K562 (cell line): ENCODE data around the gene AACS. TPM values are rescaled to one million over a fixed set of nuclear protein-coding genes. Genes with fewer than 3 reads are reported as not detected.

ENCODE experiments used
- ATAC-seq: fragments of 200-7000 bp; cut with Tn5 transposase; 3 replicates; pipeline ENCODE4 v1.9.1; 2020; ENCODE audit warnings: moderate library complexity
- BruUV-seq: library from RNA; stranded (reverse); fragments of 400-500 nt; replicated peaks from 2 replicates; lab custom pipeline; 2021; lab: Mats Ljungman, UMichigan
- CTCF ChIA-PET: fragments of 300-600 bp; formaldehyde crosslinking; extraction: SDS; loops from one replicate; lab custom pipeline; 2021; ENCODE audit warnings: low intra/inter-chr PET ratio; lab: Yijun Ruan, JAX
- POLR2A ChIA-PET: fragments of 300-600, 350-650 bp; sonication (Branson Sonifier 250); formaldehyde crosslinking; extraction: SDS; loops from one replicate; lab custom pipeline; 2021; ENCODE audit warnings: antibody characterized with exemption, inconsistent platforms; lab: Yijun Ruan, JAX
- DNase-seq, 4 experiments: peaks; one replicate each; pipeline versions ENCODE4 v3.0.0 to v3.0.0-alpha.2; 2011 to 2018; ENCODE audit warnings: low spot score in 3 of 4, mixed read lengths in 3 of 4; ENCODE audit errors: extremely low read depth in 1 of 4
- FAIRE-seq: peaks from 2 replicates; lab custom pipeline; 2011; peaks lifted over from hg19 to GRCh38; lab: Jason Lieb, UNC
- H2AFZ ChIP-seq: 2 replicates; pipeline ENCODE4 v1.6.0; 2011; ENCODE audit warnings: low read depth, low read length, control low read depth, inconsistent platforms
- H3K27ac ChIP-seq: fragments of 200-600 bp; 3 replicates; pipeline ENCODE4 v1.8.0; 2011; ENCODE audit warnings: low read depth, mild to moderate bottlenecking, control low read depth, inconsistent platforms, low read length, moderate library complexity, mixed read lengths; ENCODE audit errors: extremely low read depth
- H3K27me3 ChIP-seq, 2 experiments: fragments of 300-600 bp in 1 of 2; 2 replicates in 1 of 2; 3 replicates in 1 of 2; pipeline versions ENCODE4 v1.6.0 to v1.8.0; 2011; ENCODE audit warnings: inconsistent platforms in 2 of 2, low read length in 2 of 2, mild to moderate bottlenecking in 1 of 2, mixed read lengths in 1 of 2, moderate library complexity in 1 of 2; ENCODE audit not compliant: control insufficient read depth in 2 of 2, insufficient read depth in 2 of 2
- H3K36me3 ChIP-seq: fragments of 300-600 bp; 3 replicates; pipeline ENCODE4 v1.8.0; 2011; ENCODE audit warnings: mild to moderate bottlenecking, low read length, inconsistent platforms; ENCODE audit not compliant: control insufficient read depth, insufficient read depth
- H3K4me1 ChIP-seq, 2 experiments: fragments of 200-600 bp in 1 of 2; replicated peaks in 1 of 2; 2 replicates in 1 of 2; 3 replicates in 1 of 2; pipeline versions ENCODE4 v1.5.1 to v1.8.0; 2011; ENCODE audit warnings: inconsistent platforms in 2 of 2, low read length in 2 of 2, mild to moderate bottlenecking in 1 of 2, mixed read lengths in 1 of 2, moderate library complexity in 1 of 2; ENCODE audit not compliant: control insufficient read depth in 2 of 2, insufficient read depth in 2 of 2
- H3K4me2 ChIP-seq: 2 replicates; pipeline ENCODE4 v1.6.1; 2011; ENCODE audit warnings: low read length, control low read depth, inconsistent platforms, mixed read lengths; ENCODE audit not compliant: insufficient read depth
- H3K4me3 ChIP-seq: fragments of 200-600 bp; sonication (generic), shearing (Covaris generic); 2 replicates; pipeline ENCODE4 v1.5.1; 2016; ENCODE audit warnings: control low read depth, inconsistent platforms
- H3K79me2 ChIP-seq: fragments of 200-600 bp; 3 replicates; pipeline ENCODE4 v1.8.0; 2011; ENCODE audit warnings: low read length, inconsistent platforms; ENCODE audit not compliant: control insufficient read depth, insufficient read depth
- H3K9ac ChIP-seq, 2 experiments: 2 replicates each; pipeline versions ENCODE4 v1.6.0 to v1.6.1; 2011; ENCODE audit warnings: low read depth in 2 of 2, low read length in 2 of 2, control low read depth in 1 of 2, inconsistent platforms in 1 of 2, mild to moderate bottlenecking in 1 of 2, mixed read lengths in 1 of 2; ENCODE audit not compliant: insufficient read depth in 1 of 2
- H3K9me1 ChIP-seq: one replicate; pipeline ENCODE4 v1.6.0; 2011; ENCODE audit warnings: inconsistent platforms, mild to moderate bottlenecking, low read length, moderate library complexity; ENCODE audit not compliant: control insufficient read depth, insufficient read depth
- H3K9me3 ChIP-seq: replicated peaks from 2 replicates; pipeline ENCODE4 v1.5.1; 2011; ENCODE audit warnings: low read depth, low read length, inconsistent platforms; ENCODE audit not compliant: control insufficient read depth, insufficient read depth
- H4K20me1 ChIP-seq: replicated peaks from 2 replicates; pipeline ENCODE4 v1.6.1; 2011; ENCODE audit warnings: low read length, inconsistent platforms, mixed read lengths; ENCODE audit not compliant: control insufficient read depth, insufficient read depth
- DMBX1 ChIP-seq: fragments of 250-450 bp; sonication (Bioruptor Pico); IDR thresholded peaks from 2 replicates; pipeline ENCODE4 v1.8.0; 2022; ENCODE audit warnings: inconsistent platforms, mild to moderate bottlenecking, moderate library complexity, borderline replicate concordance
- FOXA3 ChIP-seq, 2 experiments: fragments of 450-650 bp in 1 of 2; sonication (generic) in 1 of 2; formaldehyde crosslinking; IDR thresholded peaks in 1 of 2; conservative IDR thresholded peaks in 1 of 2; 2 replicates each; pipeline versions ENCODE4 v1.4.0 to v1.8.0; 2020 to 2022; ENCODE audit warnings: mild to moderate bottlenecking in 2 of 2, missing genetic modification reagents in 1 of 2
- MAZ ChIP-seq, 2 experiments: fragments of 450-650 bp in 1 of 2; sonication (generic) in 1 of 2; formaldehyde crosslinking; IDR thresholded peaks in 1 of 2; conservative IDR thresholded peaks in 1 of 2; 2 replicates each; pipeline versions ENCODE4 v1.4.0 to v1.5.0; 2020; ENCODE audit warnings: mild to moderate bottlenecking in 1 of 2, missing genetic modification reagents in 1 of 2
- WGBS: fragments of 100-300 bp; shearing (Covaris generic); methylation state at CpG from one replicate; pipeline ENCODE4 v1.1.6; 2016; ENCODE audit warnings: low coverage, mixed read lengths; ENCODE audit not compliant: insufficient coverage; ENCODE audit errors: missing lambda C conversion rate; 5-methylcytosine and 5-hydroxymethylcytosine counted together
- in situ Hi-C: fragments of 300-500 bp; cut with MboI; formaldehyde crosslinking; loops from 4 replicates; pipeline ENCODE4 v1.15.0; 2018; ENCODE audit warnings: inconsistent platforms, mixed read lengths
- intact Hi-C: fragments of 100-400 bp; cut with micrococcal nuclease; formaldehyde crosslinking; loops from 2 replicates; pipeline ENCODE4 v1.14.2; 2022
- polyA plus RNA-seq, 8 experiments: library from polyadenylated mRNA; depleted of rRNA in 4 of 8; stranded (reverse) in 5 of 8; unstranded in 3 of 8; fragments of >200 nt; fragmentation: Nextera tagmentation in 2 of 8; fragmentation: Illumina TruSeq in 1 of 8; extraction: Ambion mirVana in 2 of 8; extraction: Trizol in 1 of 8; gene quantifications; 2 replicates each; pipeline versions ENCODE4 v1.2.1 to v1.2.3, GENCODE V29; 2011 to 2014; ENCODE audit warnings: inconsistent platforms in 1 of 8, missing spikeins in 1 of 8
- total RNA-seq, 7 experiments: library from RNA; depleted of rRNA in 6 of 7; stranded (reverse); fragments of >200 nt in 6 of 7; fragmentation: Illumina TruSeq in 2 of 7; extraction: Trizol in 2 of 7; gene quantifications; 2 replicates each; pipeline versions ENCODE4 v1.2.1 to v1.2.3, GENCODE V29; 2011 to 2021; ENCODE audit warnings: low replicate concordance in 1 of 7
- TF ChIP-seq, protein P1 (sequence below): sonication (generic); formaldehyde crosslinking; IDR thresholded peaks from 2 replicates; pipeline ENCODE4 v1.8.1; 2022; ENCODE audit warnings: missing genetic modification reagents
- TF ChIP-seq, protein P2 (sequence below): fragments of 450-650 bp; IDR thresholded peaks from 2 replicates; pipeline ENCODE4 v1.6.1; 2016; ENCODE audit warnings: low read depth, mild to moderate bottlenecking, moderate library complexity
- TF ChIP-seq, protein P3 (sequence below): fragments of 200-800 bp; sonication (Bioruptor generic); IDR thresholded peaks from 2 replicates; pipeline ENCODE4 v1.6.1; 2016; ENCODE audit warnings: missing genetic modification characterization, missing compliant biosample characterization

The AACS gene
- total and polyA plus RNA-seq, 9 of the 15 experiments (the other 6 are each of a cell fraction or from before 2014, with no cell fraction given): 2.4 to 13.0 (median 6.0) TPM

DNA sequence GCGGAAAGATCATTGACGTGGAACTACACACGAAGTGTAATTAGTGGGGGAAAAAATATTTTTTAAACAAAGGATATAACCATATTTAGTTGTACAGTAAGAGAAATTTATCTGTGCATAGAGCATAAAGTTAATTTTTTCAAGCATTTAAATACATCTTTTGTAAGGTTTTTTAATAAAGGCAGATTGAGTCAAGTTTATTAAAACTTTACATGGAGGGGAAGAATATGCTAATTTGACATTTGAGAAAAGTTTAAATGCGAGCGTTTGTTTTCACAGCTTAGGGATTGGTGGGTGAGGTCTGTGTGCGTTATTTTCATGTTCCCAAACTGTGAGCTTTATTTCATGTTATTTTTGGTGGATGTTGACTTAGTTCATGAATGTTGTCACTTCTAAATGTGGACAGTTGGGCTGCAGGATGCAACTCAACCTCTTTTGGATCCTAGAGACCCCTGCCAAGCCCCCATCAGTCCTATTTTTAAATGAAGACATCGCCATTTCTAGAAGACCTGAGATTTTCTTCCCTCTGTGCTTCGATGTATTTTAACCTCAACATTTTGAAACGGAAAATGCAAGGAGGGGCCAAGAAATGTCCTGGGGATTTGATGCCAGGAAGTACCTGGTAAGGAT is 39.5 kb upstream of the AACS start:
- TSS peak; percentile 15 for BruUV-seq
- Histone ChIP-seq H3K4me1 (no peaks in the 10 kb centered on the region), H3K4me2 (no peak overlapping the region), H4K20me1 (no peaks in the 10 kb centered on the region), H3K79me2 (no peaks in the 10 kb centered on the region), H3K9ac (no peak overlapping the region), H3K36me3 (peaks cover 57% of the 10 kb centered on the region; the same call in 1 of the 3 replicates), H3K4me3 (no peak overlapping the region), H3K9me1 (no peaks in the 10 kb centered on the region), H2AFZ (no peak overlapping the region), H3K9me3 (no peaks in the 10 kb centered on the region), H3K27me3 (no peaks in the 10 kb centered on the region), H3K27ac (no peak overlapping the region)
- FAIRE-seq (peak; percentile 88), DNase-seq (no peak), ATAC-seq (no peak)
- ChIA-PET CTCF (no interaction called here), POLR2A (interaction anchor here (1.4 kb wide), 1 partner anchor 14 kb away, joined by 5 read pairs; no protein-coding TSS in a partner anchor)
- in situ Hi-C loops (no loop called here), intact Hi-C loops (no loop called here)
- no peak for TF ChIP-seq DMBX1 (CRISPR knock-in tag)
- 88% methylated on average over 9 of the region's 9 CpGs for whole genome bisulfite sequencing

DNA sequence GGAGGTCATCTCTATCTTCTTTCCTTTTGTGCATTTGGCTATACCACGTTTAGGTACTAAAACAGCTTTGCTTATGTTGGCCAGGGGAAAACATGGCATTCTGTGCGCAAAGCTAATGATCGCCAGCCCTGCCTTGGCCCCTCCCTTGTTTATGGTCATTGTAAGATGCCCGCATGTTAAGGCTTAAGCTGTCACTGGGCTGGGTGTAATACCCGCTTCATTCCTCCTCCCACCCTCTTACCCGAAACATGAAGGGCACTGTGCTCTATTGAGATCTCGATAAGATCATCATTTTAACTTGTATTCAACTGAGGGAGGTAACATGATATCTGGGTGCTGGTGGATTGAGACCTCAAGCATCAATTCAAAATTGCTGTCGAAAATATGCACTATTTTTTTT is 37.1 kb upstream of the AACS start:
- no peaks in the 10 kb centered on the region for H3K4me1 ChIP-seq
- POLR2A ChIA-PET: no interaction called here
- no TSS peak for BruUV-seq
- H3K4me2 ChIP-seq: no peak overlapping the region
- intact Hi-C loops: no loop called here
- no peak overlapping the region for H3K4me3 ChIP-seq
- 80% methylated on average over 8 of the region's 8 CpGs for WGBS
- ATAC-seq: no peak
- H3K9me3 ChIP-seq: no peaks in the 10 kb centered on the region
- CTCF ChIA-PET: no interaction called here
- H3K79me2 ChIP-seq: no peaks in the 10 kb centered on the region
- H4K20me1 ChIP-seq: no peaks in the 10 kb centered on the region
- no peak overlapping the region for H3K27ac ChIP-seq
- peaks cover 45% of the 10 kb centered on the region; the same call in 1 of the 3 replicates for H3K36me3 ChIP-seq
- no peak for DNase-seq
- H3K27me3 ChIP-seq: no peaks in the 10 kb centered on the region
- H3K9me1 ChIP-seq: no peaks in the 10 kb centered on the region
- no peak overlapping the region for H2AFZ ChIP-seq
- no peak for FAIRE-seq
- H3K9ac ChIP-seq: no peak overlapping the region
- in situ Hi-C loops: no loop called here
- TF ChIP-seq FOXA3 (CRISPR knock-in tag; conservative IDR thresholded peaks at IDR 0.05 in 1 of 2, IDR thresholded peaks at IDR 0.05 in 1 of 2): no peak
- TF ChIP-seq, protein P1, sequence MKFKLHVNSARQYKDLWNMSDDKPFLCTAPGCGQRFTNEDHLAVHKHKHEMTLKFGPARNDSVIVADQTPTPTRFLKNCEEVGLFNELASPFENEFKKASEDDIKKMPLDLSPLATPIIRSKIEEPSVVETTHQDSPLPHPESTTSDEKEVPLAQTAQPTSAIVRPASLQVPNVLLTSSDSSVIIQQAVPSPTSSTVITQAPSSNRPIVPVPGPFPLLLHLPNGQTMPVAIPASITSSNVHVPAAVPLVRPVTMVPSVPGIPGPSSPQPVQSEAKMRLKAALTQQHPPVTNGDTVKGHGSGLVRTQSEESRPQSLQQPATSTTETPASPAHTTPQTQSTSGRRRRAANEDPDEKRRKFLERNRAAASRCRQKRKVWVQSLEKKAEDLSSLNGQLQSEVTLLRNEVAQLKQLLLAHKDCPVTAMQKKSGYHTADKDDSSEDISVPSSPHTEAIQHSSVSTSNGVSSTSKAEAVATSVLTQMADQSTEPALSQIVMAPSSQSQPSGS (CRISPR knock-in tag): no peak
- TF ChIP-seq, protein P2, sequence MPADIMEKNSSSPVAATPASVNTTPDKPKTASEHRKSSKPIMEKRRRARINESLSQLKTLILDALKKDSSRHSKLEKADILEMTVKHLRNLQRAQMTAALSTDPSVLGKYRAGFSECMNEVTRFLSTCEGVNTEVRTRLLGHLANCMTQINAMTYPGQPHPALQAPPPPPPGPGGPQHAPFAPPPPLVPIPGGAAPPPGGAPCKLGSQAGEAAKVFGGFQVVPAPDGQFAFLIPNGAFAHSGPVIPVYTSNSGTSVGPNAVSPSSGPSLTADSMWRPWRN: no peak
- TF ChIP-seq, protein P3, sequence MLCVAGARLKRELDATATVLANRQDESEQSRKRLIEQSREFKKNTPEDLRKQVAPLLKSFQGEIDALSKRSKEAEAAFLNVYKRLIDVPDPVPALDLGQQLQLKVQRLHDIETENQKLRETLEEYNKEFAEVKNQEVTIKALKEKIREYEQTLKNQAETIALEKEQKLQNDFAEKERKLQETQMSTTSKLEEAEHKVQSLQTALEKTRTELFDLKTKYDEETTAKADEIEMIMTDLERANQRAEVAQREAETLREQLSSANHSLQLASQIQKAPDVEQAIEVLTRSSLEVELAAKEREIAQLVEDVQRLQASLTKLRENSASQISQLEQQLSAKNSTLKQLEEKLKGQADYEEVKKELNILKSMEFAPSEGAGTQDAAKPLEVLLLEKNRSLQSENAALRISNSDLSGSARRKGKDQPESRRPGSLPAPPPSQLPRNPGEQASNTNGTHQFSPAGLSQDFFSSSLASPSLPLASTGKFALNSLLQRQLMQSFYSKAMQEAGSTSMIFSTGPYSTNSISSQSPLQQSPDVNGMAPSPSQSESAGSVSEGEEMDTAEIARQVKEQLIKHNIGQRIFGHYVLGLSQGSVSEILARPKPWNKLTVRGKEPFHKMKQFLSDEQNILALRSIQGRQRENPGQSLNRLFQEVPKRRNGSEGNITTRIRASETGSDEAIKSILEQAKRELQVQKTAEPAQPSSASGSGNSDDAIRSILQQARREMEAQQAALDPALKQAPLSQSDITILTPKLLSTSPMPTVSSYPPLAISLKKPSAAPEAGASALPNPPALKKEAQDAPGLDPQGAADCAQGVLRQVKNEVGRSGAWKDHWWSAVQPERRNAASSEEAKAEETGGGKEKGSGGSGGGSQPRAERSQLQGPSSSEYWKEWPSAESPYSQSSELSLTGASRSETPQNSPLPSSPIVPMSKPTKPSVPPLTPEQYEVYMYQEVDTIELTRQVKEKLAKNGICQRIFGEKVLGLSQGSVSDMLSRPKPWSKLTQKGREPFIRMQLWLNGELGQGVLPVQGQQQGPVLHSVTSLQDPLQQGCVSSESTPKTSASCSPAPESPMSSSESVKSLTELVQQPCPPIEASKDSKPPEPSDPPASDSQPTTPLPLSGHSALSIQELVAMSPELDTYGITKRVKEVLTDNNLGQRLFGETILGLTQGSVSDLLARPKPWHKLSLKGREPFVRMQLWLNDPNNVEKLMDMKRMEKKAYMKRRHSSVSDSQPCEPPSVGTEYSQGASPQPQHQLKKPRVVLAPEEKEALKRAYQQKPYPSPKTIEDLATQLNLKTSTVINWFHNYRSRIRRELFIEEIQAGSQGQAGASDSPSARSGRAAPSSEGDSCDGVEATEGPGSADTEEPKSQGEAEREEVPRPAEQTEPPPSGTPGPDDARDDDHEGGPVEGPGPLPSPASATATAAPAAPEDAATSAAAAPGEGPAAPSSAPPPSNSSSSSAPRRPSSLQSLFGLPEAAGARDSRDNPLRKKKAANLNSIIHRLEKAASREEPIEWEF: no peak
- no peak for TF ChIP-seq MAZ (CRISPR knock-in tag; conservative IDR thresholded peaks at IDR 0.05 in 1 of 2, IDR thresholded peaks at IDR 0.05 in 1 of 2)
